ENCODE data around the gene FOXN3.
A peak's percentile ranks its signal among the peaks of the same experiment; 100 is the strongest.

Gene FOXN3

GRCh38 chr14:89249065-89249695, 167.9 kb downstream of the FOXN3 start:
- POLR2A ChIA-PET (ENCODE audit: low non-redundant PET) = interaction anchor here (0.5 kb wide), 1 partner anchor 1088 kb away, joined by 4 read pairs; no protein-coding TSS in a partner anchor
- TF ChIP-seq, protein P1, sequence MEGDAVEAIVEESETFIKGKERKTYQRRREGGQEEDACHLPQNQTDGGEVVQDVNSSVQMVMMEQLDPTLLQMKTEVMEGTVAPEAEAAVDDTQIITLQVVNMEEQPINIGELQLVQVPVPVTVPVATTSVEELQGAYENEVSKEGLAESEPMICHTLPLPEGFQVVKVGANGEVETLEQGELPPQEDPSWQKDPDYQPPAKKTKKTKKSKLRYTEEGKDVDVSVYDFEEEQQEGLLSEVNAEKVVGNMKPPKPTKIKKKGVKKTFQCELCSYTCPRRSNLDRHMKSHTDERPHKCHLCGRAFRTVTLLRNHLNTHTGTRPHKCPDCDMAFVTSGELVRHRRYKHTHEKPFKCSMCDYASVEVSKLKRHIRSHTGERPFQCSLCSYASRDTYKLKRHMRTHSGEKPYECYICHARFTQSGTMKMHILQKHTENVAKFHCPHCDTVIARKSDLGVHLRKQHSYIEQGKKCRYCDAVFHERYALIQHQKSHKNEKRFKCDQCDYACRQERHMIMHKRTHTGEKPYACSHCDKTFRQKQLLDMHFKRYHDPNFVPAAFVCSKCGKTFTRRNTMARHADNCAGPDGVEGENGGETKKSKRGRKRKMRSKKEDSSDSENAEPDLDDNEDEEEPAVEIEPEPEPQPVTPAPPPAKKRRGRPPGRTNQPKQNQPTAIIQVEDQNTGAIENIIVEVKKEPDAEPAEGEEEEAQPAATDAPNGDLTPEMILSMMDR (conservative IDR thresholded peaks at IDR 0.05; ENCODE audit: low read depth) = no peak
- CTCF ChIA-PET = interaction anchor here (0.5 kb wide), 1 partner anchor 319 kb away, joined by 5 read pairs; no protein-coding TSS in a partner anchor
- H3K27ac ChIP-seq = no peak overlapping the region
- peak; percentile 79 for DNase-seq (ENCODE audit: low spot score)

GRCh38 chr14:89248411-89249064, 168.5 kb downstream of the FOXN3 start:
- DNase-seq (ENCODE audit: low spot score) = no peak
- POLR2A ChIA-PET (ENCODE audit: low non-redundant PET) = interaction anchor here (0.5 kb wide), 1 partner anchor 1087 kb away, joined by 4 read pairs; no protein-coding TSS in a partner anchor
- CTCF ChIA-PET = interaction anchor here (0.6 kb wide), 1 partner anchor 445 kb away, joined by 4 read pairs; no protein-coding TSS in a partner anchor
- TF ChIP-seq, protein P1 (conservative IDR thresholded peaks at IDR 0.05; ENCODE audit: low read depth) = no peak
- H3K27ac ChIP-seq = no peak overlapping the region

DNA sequence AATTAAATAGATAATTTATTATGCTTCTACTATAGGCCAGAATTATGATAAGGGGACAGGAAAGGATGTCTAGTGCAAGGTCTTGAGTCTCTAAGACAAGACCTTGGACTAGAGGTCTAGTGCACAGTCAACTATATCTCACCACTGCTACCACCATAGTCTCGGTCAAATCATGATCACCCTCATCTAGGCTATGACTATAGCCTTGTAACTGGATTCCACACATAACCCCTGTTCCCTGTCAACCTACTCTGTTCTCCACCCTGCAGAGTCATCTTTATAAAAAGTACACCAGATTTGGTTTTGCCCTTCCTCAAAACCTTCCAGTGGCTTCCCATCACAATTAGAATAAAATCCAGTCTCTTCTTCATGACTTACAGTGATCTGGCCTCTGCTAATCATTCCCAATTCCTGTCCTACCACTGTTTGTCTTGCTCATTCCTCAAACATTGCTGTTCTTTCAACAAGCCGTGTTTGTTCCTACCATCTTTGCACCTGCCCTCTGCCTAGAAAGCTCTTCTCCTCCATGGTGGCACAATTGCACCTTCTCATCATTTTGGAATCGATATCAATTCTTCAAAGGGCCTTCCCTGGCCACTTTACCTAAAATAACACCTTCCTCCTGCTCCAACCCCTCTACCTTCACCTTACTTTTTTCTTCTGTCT, 169.4 kb downstream of the FOXN3 start:
- TF ChIP-seq, protein P1 (conservative IDR thresholded peaks at IDR 0.05; ENCODE audit: low read depth) = no peak
- ChIA-PET CTCF (no interaction called here), POLR2A (ENCODE audit: low non-redundant PET) (no interaction called here)
- no peak overlapping the region for H3K27ac ChIP-seq
- DNase-seq (ENCODE audit: low spot score) = no peak

DNA sequence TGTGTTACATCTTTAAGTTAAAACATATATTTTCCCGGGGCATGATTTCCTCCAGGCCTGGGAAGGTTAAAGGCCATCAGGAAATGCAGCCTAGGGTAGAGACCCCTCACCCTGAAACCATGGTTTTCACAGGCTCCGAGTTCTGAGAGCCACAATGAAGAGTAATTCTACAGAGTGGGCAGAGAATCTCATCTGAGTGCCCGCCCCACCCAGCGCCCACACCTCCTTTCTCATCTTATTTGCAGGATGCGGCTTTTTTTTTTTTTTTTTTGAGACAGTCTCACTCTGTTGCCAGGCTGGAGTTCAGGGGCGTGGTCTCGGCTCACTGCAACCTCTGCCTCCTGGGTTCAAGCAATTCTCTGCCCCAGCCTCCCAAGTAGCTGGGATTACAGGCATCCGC, 170.7 kb downstream of the FOXN3 start:
- TF ChIP-seq, protein P1 (conservative IDR thresholded peaks at IDR 0.05; ENCODE audit: low read depth) = no peak
- DNase-seq (ENCODE audit: low spot score) = no peak
- POLR2A ChIA-PET (ENCODE audit: low non-redundant PET) = no interaction called here
- CTCF ChIA-PET = no interaction called here
- no peak overlapping the region for H3K27ac ChIP-seq

- TF ChIP-seq, protein P1 (conservative IDR thresholded peaks at IDR 0.05; ENCODE audit: low read depth) = no peak
- ChIA-PET CTCF (interaction anchor here (0.5 kb wide), 1 partner anchor 244 kb away, joined by 3 read pairs; no protein-coding TSS in a partner anchor), POLR2A (ENCODE audit: low non-redundant PET) (no interaction called here)
- H3K27ac ChIP-seq = no peak overlapping the region
- DNase-seq (ENCODE audit: low spot score) = peak; percentile 51
Observed at GRCh38 chr14:89245802-89246201, 171.2 kb downstream of the FOXN3 start.

DNA sequence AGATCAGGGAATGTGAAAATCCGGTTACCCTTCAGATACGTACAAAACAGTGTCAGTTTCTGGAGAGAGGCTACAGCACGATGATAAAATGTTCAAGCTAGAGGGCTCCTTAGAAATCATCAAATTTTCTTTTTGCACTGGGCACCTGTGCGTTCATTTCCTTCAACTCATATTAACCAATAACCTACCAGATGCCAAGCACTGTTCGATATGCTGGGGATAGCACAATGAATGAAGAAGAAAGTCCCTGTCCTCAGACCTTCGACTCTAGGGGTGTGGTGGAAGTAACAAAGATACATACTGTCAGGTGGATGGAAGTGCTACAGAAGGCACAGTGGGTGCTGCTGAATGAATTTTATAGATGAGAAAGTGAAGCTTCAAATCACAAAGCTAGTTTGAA, 172.3 kb downstream of the FOXN3 start:
- ChIA-PET CTCF (no interaction called here), POLR2A (ENCODE audit: low non-redundant PET) (no interaction called here)
- no peak overlapping the region for H3K27ac ChIP-seq
- no peak for DNase-seq (ENCODE audit: low spot score)
- TF ChIP-seq, protein P1 (conservative IDR thresholded peaks at IDR 0.05; ENCODE audit: low read depth) = no peak
